ENCODE results near the gene PBX1.

- TF ChIP-seq, protein P1, sequence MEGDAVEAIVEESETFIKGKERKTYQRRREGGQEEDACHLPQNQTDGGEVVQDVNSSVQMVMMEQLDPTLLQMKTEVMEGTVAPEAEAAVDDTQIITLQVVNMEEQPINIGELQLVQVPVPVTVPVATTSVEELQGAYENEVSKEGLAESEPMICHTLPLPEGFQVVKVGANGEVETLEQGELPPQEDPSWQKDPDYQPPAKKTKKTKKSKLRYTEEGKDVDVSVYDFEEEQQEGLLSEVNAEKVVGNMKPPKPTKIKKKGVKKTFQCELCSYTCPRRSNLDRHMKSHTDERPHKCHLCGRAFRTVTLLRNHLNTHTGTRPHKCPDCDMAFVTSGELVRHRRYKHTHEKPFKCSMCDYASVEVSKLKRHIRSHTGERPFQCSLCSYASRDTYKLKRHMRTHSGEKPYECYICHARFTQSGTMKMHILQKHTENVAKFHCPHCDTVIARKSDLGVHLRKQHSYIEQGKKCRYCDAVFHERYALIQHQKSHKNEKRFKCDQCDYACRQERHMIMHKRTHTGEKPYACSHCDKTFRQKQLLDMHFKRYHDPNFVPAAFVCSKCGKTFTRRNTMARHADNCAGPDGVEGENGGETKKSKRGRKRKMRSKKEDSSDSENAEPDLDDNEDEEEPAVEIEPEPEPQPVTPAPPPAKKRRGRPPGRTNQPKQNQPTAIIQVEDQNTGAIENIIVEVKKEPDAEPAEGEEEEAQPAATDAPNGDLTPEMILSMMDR (tag by site-specific recombination; IDR thresholded peaks at IDR 0.05), result no peak
- TF ChIP-seq ZBTB26 (tag by site-specific recombination; optimal IDR thresholded peaks at IDR 0.05) (no peak), REST (tag by site-specific recombination; IDR thresholded peaks at IDR 0.05) (peak; percentile 91), ZNF629 (tag by site-specific recombination; IDR thresholded peaks at IDR 0.05) (no peak), WT1 (tag by site-specific recombination; IDR thresholded peaks at IDR 0.05) (no peak), ZNF626 (tag by site-specific recombination; IDR thresholded peaks at IDR 0.05) (no peak), ZNF221 (tag by site-specific recombination; IDR thresholded peaks at IDR 0.05; ENCODE audit: borderline replicate concordance) (no peak), REPIN1 (tag by site-specific recombination; IDR thresholded peaks at IDR 0.05; ENCODE audit: low read depth) (no peak), ZSCAN16 (tag by site-specific recombination; IDR thresholded peaks at IDR 0.05) (no peak), ZNF600 (tag by site-specific recombination; IDR thresholded peaks at IDR 0.05) (peak; percentile 87), ZNF274 (IDR thresholded peaks at IDR 0.05; ENCODE audit: low read length) (no peak), ZNF274 (tag by site-specific recombination; IDR thresholded peaks at IDR 0.05; ENCODE audit: borderline replicate concordance) (no peak), ZNF704 (tag by site-specific recombination; IDR thresholded peaks at IDR 0.05) (no peak)
- TF ChIP-seq, protein P2, sequence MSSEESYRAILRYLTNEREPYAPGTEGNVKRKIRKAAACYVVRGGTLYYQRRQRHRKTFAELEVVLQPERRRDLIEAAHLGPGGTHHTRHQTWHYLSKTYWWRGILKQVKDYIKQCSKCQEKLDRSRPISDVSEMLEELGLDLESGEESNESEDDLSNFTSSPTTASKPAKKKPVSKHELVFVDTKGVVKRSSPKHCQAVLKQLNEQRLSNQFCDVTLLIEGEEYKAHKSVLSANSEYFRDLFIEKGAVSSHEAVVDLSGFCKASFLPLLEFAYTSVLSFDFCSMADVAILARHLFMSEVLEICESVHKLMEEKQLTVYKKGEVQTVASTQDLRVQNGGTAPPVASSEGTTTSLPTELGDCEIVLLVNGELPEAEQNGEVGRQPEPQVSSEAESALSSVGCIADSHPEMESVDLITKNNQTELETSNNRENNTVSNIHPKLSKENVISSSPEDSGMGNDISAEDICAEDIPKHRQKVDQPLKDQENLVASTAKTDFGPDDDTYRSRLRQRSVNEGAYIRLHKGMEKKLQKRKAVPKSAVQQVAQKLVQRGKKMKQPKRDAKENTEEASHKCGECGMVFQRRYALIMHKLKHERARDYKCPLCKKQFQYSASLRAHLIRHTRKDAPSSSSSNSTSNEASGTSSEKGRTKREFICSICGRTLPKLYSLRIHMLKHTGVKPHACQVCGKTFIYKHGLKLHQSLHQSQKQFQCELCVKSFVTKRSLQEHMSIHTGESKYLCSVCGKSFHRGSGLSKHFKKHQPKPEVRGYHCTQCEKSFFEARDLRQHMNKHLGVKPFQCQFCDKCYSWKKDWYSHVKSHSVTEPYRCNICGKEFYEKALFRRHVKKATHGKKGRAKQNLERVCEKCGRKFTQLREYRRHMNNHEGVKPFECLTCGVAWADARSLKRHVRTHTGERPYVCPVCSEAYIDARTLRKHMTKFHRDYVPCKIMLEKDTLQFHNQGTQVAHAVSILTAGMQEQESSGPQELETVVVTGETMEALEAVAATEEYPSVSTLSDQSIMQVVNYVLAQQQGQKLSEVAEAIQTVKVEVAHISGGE (tag by site-specific recombination; conservative IDR thresholded peaks at IDR 0.05; ENCODE audit: low read depth), result no peak
Measured at GRCh38 chr1:164589961-164590507, 31.1 kb downstream of the PBX1 start.
